ENCODE measurements around the gene HNRNPF.
A peak's percentile ranks its signal among the peaks of the same experiment; 100 is the strongest.

The HNRNPF gene

DNA sequence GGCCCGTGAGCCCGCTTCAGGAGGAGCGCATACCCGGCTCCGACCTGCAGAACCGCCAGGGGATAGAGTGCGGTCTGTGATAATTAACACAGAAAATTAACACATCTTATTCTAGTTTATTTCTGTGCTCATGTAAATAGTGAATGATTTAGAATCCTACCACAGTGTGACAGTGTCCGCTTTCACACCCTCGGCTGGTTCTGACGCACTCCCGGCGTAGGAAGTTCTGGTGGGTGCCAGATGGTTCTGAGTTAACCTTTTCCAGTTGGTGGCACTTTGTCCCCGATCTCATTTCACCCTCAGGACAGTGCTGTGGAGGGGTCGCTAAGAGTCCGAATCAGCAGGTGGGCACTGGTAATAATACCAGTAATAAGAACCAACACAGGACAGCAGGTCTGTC is 65.9 kb downstream of the HNRNPF start:
- DNase-seq, result no peak
- Histone ChIP-seq H3K14ac (ENCODE audit: low read length) (no peak overlapping the region), H4K91ac (ENCODE audit: low read depth, low read length) (no peak overlapping the region), H3K36me3 (ENCODE audit: control insufficient read depth in 1 of 2, insufficient read depth in 2 of 2, low read length in 2 of 2) (no peaks in the 10 kb centered on the region), H3K18ac (ENCODE audit: low read length) (no peak overlapping the region), H3K9me3 (ENCODE audit: insufficient read depth, low read depth, low read length) (no peaks in the 10 kb centered on the region), H3K4me2 (ENCODE audit: low read length) (no peak overlapping the region), H2BK5ac (ENCODE audit: low read depth, low read length, poor library complexity) (no peak overlapping the region), H3K23ac (ENCODE audit: low read length) (no peak overlapping the region), H3K9ac (ENCODE audit: low read length) (no peak overlapping the region), H3K4me1 (ENCODE audit: control insufficient read depth in 1 of 2, insufficient read depth in 2 of 2, low read length in 2 of 2) (peaks cover 3% of the 10 kb centered on the region in 2 experiments), H2AK5ac (ENCODE audit: low read length) (no peak overlapping the region), H4K12ac (ENCODE audit: low read depth, low read length) (no peak overlapping the region), H2AFZ (ENCODE audit: insufficient read depth, low read length, poor library complexity) (no peak overlapping the region), H3K27me3 (ENCODE audit: insufficient read depth, low read length) (no peaks in the 10 kb centered on the region), H4K8ac (ENCODE audit: low read depth, low read length) (no peak overlapping the region), H3K4me3 (ENCODE audit: low read depth, low read length) (no peak overlapping the region), H3K79me1 (ENCODE audit: low read length) (no peaks in the 10 kb centered on the region), H2BK120ac (ENCODE audit: insufficient read depth, low read length, poor library complexity) (no peak overlapping the region), H2BK12ac (ENCODE audit: low read length) (no peak overlapping the region), H3K79me2 (ENCODE audit: control insufficient read depth, insufficient read depth, low read length, poor library complexity) (no peaks in the 10 kb centered on the region), H3K27ac (ENCODE audit: low read depth, low read length) (no peak overlapping the region), H3K4ac (ENCODE audit: low read depth, low read length) (no peak overlapping the region)
- WGBS (ENCODE audit: extremely low coverage, insufficient coverage, insufficient read length), result no CpG with 5 or more reads among the region's 15 CpGs

DNA sequence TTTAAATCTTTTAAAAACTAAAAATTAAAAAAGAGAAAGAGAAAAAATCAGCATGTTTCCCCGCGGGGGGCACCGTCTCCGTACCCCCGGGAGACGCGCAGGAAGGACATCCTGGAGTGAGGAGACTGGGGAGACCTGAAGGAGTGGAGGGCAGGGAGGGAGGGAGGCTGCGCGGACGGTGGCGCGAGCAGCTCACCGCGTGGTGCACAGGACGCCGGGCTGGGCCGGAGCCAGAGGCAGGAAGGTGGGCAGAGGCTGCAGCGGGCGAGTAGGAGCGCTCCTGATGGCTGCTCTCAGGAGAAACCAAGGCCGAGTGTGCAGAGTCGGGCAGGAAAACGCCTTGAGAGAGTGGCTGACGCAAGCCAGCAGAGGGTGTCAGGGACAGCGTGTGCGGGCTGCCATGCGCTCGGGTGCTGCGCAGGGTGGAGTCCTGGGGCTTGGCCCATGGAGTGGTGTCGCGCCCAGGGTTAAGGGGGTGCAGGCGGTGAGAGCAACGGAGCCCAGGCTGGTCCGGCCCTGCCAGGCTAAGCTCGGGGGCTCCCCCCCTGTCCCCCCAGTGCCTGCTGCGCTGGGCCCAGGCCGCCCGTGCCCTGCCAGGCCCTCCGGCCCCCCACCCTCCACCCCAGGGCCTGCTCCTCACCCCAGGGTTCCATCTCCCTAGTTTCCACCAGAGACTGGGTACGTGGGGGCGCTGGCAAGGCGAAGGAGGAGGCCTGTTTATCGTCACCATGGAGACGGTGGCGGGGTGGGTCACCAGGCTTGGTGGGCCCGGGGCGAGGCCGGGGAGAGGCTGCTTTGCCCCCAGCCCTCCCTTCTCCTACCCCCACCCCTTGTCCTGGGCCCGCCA is 66.5 kb downstream of the HNRNPF start:
- Histone ChIP-seq H3K36me3 (ENCODE audit: control insufficient read depth in 1 of 2, insufficient read depth in 2 of 2, low read length in 2 of 2) (no peaks in the 10 kb centered on the region), H4K91ac (ENCODE audit: low read depth, low read length) (no peak overlapping the region), H3K79me2 (ENCODE audit: control insufficient read depth, insufficient read depth, low read length, poor library complexity) (no peaks in the 10 kb centered on the region), H3K4me2 (ENCODE audit: low read length) (no peak overlapping the region), H3K9me3 (ENCODE audit: insufficient read depth, low read depth, low read length) (no peaks in the 10 kb centered on the region), H3K9ac (ENCODE audit: low read length) (no peak overlapping the region), H4K8ac (ENCODE audit: low read depth, low read length) (no peak overlapping the region), H2BK5ac (ENCODE audit: low read depth, low read length, poor library complexity) (no peak overlapping the region), H3K23ac (ENCODE audit: low read length) (no peak overlapping the region), H3K4me1 (ENCODE audit: control insufficient read depth in 1 of 2, insufficient read depth in 2 of 2, low read length in 2 of 2) (peaks cover 3 to 5% of the 10 kb centered on the region in 2 experiments), H2BK12ac (ENCODE audit: low read length) (no peak overlapping the region), H2AK5ac (ENCODE audit: low read length) (no peak overlapping the region), H3K4me3 (ENCODE audit: low read depth, low read length) (peak overlapping the region; percentile 6), H2BK120ac (ENCODE audit: insufficient read depth, low read length, poor library complexity) (no peak overlapping the region), H3K27ac (ENCODE audit: low read depth, low read length) (no peak overlapping the region), H2AFZ (ENCODE audit: insufficient read depth, low read length, poor library complexity) (no peak overlapping the region), H3K27me3 (ENCODE audit: insufficient read depth, low read length) (no peaks in the 10 kb centered on the region), H3K14ac (ENCODE audit: low read length) (no peak overlapping the region), H4K12ac (ENCODE audit: low read depth, low read length) (no peak overlapping the region), H3K79me1 (ENCODE audit: low read length) (no peaks in the 10 kb centered on the region), H3K4ac (ENCODE audit: low read depth, low read length) (no peak overlapping the region), H3K18ac (ENCODE audit: low read length) (no peak overlapping the region)
- no peak for DNase-seq
- no CpG with 5 or more reads among the region's 49 CpGs for WGBS (ENCODE audit: extremely low coverage, insufficient coverage, insufficient read length)

DNA sequence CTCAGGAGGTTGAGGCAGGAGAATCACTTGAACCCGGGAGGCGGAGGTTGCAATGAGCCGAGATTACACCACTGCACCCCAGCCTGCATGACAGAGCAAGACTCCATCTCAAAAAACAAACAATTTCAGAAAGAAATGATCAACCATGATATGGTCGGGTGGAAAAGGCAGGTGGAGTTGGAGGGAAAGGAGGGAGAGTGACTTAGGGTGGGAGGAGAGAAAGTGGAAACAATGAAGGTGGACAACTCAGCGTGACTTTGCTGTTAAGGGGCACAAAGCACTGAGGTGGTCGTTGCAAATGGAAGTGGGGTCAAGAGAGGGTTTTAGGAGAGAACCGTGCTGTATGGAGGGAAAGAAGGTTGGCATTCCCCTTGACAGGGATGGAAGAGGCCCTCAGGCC is 67.5 kb downstream of the HNRNPF start:
- no peak overlapping the region for H2AFZ ChIP-seq (ENCODE audit: insufficient read depth, low read length, poor library complexity)
- no peaks in the 10 kb centered on the region for H3K27me3 ChIP-seq (ENCODE audit: insufficient read depth, low read length)
- H2BK5ac ChIP-seq (ENCODE audit: low read depth, low read length, poor library complexity), result no peak overlapping the region
- no peaks in the 10 kb centered on the region for H3K36me3 ChIP-seq (ENCODE audit: control insufficient read depth in 1 of 2, insufficient read depth in 2 of 2, low read length in 2 of 2)
- H3K79me2 ChIP-seq (ENCODE audit: control insufficient read depth, insufficient read depth, low read length, poor library complexity), result no peaks in the 10 kb centered on the region
- H3K9me3 ChIP-seq (ENCODE audit: insufficient read depth, low read depth, low read length), result no peaks in the 10 kb centered on the region
- WGBS (ENCODE audit: extremely low coverage, insufficient coverage, insufficient read length), result no CpG with 5 or more reads among the region's 7 CpGs
- no peak overlapping the region for H2BK12ac ChIP-seq (ENCODE audit: low read length)
- no peak overlapping the region for H2BK120ac ChIP-seq (ENCODE audit: insufficient read depth, low read length, poor library complexity)
- H3K14ac ChIP-seq (ENCODE audit: low read length), result no peak overlapping the region
- H4K91ac ChIP-seq (ENCODE audit: low read depth, low read length), result no peak overlapping the region
- no peak overlapping the region for H4K8ac ChIP-seq (ENCODE audit: low read depth, low read length)
- H3K4me1 ChIP-seq (ENCODE audit: control insufficient read depth in 1 of 2, insufficient read depth in 2 of 2, low read length in 2 of 2), result peaks cover 5 to 7% of the 10 kb centered on the region in 2 experiments
- no peak overlapping the region for H3K9ac ChIP-seq (ENCODE audit: low read length)
- DNase-seq, result no peak
- no peak overlapping the region for H3K4ac ChIP-seq (ENCODE audit: low read depth, low read length)
- no peak overlapping the region for H2AK5ac ChIP-seq (ENCODE audit: low read length)
- H3K4me2 ChIP-seq (ENCODE audit: low read length), result no peak overlapping the region
- no peak overlapping the region for H3K27ac ChIP-seq (ENCODE audit: low read depth, low read length)
- H3K4me3 ChIP-seq (ENCODE audit: low read depth, low read length), result no peak overlapping the region
- H3K79me1 ChIP-seq (ENCODE audit: low read length), result no peaks in the 10 kb centered on the region
- H4K12ac ChIP-seq (ENCODE audit: low read depth, low read length), result no peak overlapping the region
- no peak overlapping the region for H3K18ac ChIP-seq (ENCODE audit: low read length)
- no peak overlapping the region for H3K23ac ChIP-seq (ENCODE audit: low read length)

DNA sequence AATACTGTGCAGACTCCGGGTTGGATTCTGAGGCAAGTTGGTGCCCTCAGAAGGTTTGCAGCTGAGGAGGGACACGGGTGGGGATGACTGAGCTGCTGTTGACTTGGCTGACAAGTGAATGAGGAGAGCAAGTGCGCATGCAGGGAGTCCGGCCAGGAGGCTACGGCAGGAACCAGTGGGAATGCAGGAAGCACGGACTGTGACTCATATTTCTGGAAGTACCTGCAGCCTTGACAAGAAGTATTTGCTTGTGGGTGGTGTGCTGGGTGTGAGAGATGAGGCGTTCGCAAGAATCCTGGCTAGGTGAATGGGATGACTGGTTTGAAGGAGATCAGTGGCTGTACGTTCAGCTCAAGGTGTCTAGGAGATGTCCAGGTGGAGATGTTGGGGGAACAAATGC is 68.4 kb downstream of the HNRNPF start:
- no peak overlapping the region for H2AK5ac ChIP-seq (ENCODE audit: low read length)
- no peaks in the 10 kb centered on the region for H3K36me3 ChIP-seq (ENCODE audit: control insufficient read depth in 1 of 2, insufficient read depth in 2 of 2, low read length in 2 of 2)
- H3K27me3 ChIP-seq (ENCODE audit: insufficient read depth, low read length), result no peaks in the 10 kb centered on the region
- no peak overlapping the region for H3K9ac ChIP-seq (ENCODE audit: low read length)
- H3K4me1 ChIP-seq (ENCODE audit: control insufficient read depth in 1 of 2, insufficient read depth in 2 of 2, low read length in 2 of 2), result peaks cover 5 to 7% of the 10 kb centered on the region in 2 experiments
- H3K79me1 ChIP-seq (ENCODE audit: low read length), result no peaks in the 10 kb centered on the region
- H2BK5ac ChIP-seq (ENCODE audit: low read depth, low read length, poor library complexity), result no peak overlapping the region
- peak; percentile 92 to 93 for DNase-seq
- no peak overlapping the region for H4K91ac ChIP-seq (ENCODE audit: low read depth, low read length)
- H3K4me2 ChIP-seq (ENCODE audit: low read length), result no peak overlapping the region
- no peaks in the 10 kb centered on the region for H3K9me3 ChIP-seq (ENCODE audit: insufficient read depth, low read depth, low read length)
- H3K79me2 ChIP-seq (ENCODE audit: control insufficient read depth, insufficient read depth, low read length, poor library complexity), result no peaks in the 10 kb centered on the region
- no peak overlapping the region for H3K18ac ChIP-seq (ENCODE audit: low read length)
- no peak overlapping the region for H3K14ac ChIP-seq (ENCODE audit: low read length)
- H4K12ac ChIP-seq (ENCODE audit: low read depth, low read length), result no peak overlapping the region
- no peak overlapping the region for H3K4me3 ChIP-seq (ENCODE audit: low read depth, low read length)
- H2AFZ ChIP-seq (ENCODE audit: insufficient read depth, low read length, poor library complexity), result no peak overlapping the region
- H3K23ac ChIP-seq (ENCODE audit: low read length), result no peak overlapping the region
- H3K4ac ChIP-seq (ENCODE audit: low read depth, low read length), result no peak overlapping the region
- H2BK12ac ChIP-seq (ENCODE audit: low read length), result no peak overlapping the region
- WGBS (ENCODE audit: extremely low coverage, insufficient coverage, insufficient read length), result no CpG with 5 or more reads among the region's 9 CpGs
- no peak overlapping the region for H4K8ac ChIP-seq (ENCODE audit: low read depth, low read length)
- H2BK120ac ChIP-seq (ENCODE audit: insufficient read depth, low read length, poor library complexity), result no peak overlapping the region
- H3K27ac ChIP-seq (ENCODE audit: low read depth, low read length), result no peak overlapping the region
